Measurements from ENCODE around the gene LRRFIP1.

LRRFIP1 gene

DNA sequence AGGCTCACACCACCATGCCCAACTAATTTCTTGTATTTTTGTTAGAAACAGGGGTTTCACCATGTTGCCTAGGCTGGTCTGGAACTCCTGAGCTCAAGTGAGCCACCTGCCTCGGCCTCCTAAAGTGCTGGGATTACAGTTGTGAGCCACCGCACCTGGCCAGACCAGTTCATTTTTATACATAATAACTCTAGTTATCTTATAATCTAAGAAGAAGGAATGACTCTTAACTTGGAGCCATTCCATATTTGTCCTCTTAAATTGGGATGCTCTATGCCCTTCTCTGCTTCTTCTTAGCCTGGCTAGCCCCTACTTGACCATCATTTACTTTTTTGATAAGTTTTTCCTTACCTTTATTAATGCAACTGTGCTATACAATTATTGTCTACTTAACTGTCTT, 174.1 kb downstream of the LRRFIP1 start:
- H3K9ac ChIP-seq (ENCODE audit: low read depth, low read length), result no peak overlapping the region
- H3K36me3 ChIP-seq (ENCODE audit: insufficient read depth, low read length), result no peaks in the 10 kb centered on the region
- ATAC-seq (ENCODE audit: insufficient read depth, low read depth) (no peak), DNase-seq (no peak)
- TF ChIP-seq, protein P1, sequence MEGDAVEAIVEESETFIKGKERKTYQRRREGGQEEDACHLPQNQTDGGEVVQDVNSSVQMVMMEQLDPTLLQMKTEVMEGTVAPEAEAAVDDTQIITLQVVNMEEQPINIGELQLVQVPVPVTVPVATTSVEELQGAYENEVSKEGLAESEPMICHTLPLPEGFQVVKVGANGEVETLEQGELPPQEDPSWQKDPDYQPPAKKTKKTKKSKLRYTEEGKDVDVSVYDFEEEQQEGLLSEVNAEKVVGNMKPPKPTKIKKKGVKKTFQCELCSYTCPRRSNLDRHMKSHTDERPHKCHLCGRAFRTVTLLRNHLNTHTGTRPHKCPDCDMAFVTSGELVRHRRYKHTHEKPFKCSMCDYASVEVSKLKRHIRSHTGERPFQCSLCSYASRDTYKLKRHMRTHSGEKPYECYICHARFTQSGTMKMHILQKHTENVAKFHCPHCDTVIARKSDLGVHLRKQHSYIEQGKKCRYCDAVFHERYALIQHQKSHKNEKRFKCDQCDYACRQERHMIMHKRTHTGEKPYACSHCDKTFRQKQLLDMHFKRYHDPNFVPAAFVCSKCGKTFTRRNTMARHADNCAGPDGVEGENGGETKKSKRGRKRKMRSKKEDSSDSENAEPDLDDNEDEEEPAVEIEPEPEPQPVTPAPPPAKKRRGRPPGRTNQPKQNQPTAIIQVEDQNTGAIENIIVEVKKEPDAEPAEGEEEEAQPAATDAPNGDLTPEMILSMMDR (IDR thresholded peaks at IDR 0.05; ENCODE audit: borderline replicate concordance, extremely low read depth, low read length, poor library complexity, severe bottlenecking), result no peak
- no peak for TF ChIP-seq EZH2 (IDR thresholded peaks at IDR 0.05; ENCODE audit: borderline replicate concordance, low read depth, low read length, severe bottlenecking)
- H2AFZ ChIP-seq (ENCODE audit: low read depth, low read length), result no peak overlapping the region
- no peak overlapping the region for H3K4me2 ChIP-seq (ENCODE audit: insufficient read depth, low read length)
- H3K4me3 ChIP-seq (ENCODE audit: low read depth in 1 of 2, low read length in 2 of 2), result no peak overlapping the region
- H3K9me3 ChIP-seq (ENCODE audit: insufficient read depth, low read length, severe bottlenecking), result no peaks in the 10 kb centered on the region
- no peaks in the 10 kb centered on the region for H3K79me2 ChIP-seq (ENCODE audit: insufficient read depth, low read length)
- H4K20me1 ChIP-seq (ENCODE audit: insufficient read depth, low read length), result no peaks in the 10 kb centered on the region
- H3K27me3 ChIP-seq (ENCODE audit: insufficient read depth, low read length, poor library complexity), result no peaks in the 10 kb centered on the region
- no peaks in the 10 kb centered on the region for H3K4me1 ChIP-seq (ENCODE audit: insufficient read depth, low read length)
- H3K27ac ChIP-seq (ENCODE audit: low read length), result no peak overlapping the region

DNA sequence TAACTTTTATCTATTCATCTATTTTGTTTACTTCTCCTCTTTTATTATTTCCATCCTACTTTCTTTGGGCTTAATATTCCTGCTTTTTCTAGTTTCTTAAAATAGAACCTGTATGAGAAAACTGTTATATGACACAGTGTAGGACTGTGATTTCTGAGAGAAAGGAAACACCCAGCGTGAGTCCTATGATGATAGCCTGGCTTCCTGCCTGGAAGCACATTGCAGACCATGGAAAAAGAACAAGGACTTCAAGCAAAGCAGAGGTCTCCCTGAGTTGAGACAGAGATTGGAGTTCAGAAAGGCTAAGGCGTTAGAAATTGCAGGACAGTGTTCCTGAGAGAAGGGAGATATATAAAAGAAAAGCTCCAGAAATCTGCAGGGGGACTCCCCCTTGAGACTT, 178.9 kb downstream of the LRRFIP1 start:
- Histone ChIP-seq H3K27me3 (ENCODE audit: insufficient read depth, low read length, poor library complexity) (peaks cover 19% of the 10 kb centered on the region), H3K4me2 (ENCODE audit: insufficient read depth, low read length) (no peak overlapping the region), H3K36me3 (ENCODE audit: insufficient read depth, low read length) (no peaks in the 10 kb centered on the region), H3K4me1 (ENCODE audit: insufficient read depth, low read length) (no peaks in the 10 kb centered on the region), H3K9ac (ENCODE audit: low read depth, low read length) (no peak overlapping the region), H3K4me3 (ENCODE audit: low read depth in 1 of 2, low read length in 2 of 2) (no peak overlapping the region), H4K20me1 (ENCODE audit: insufficient read depth, low read length) (no peaks in the 10 kb centered on the region), H3K27ac (ENCODE audit: low read length) (no peak overlapping the region), H3K9me3 (ENCODE audit: insufficient read depth, low read length, severe bottlenecking) (no peaks in the 10 kb centered on the region), H3K79me2 (ENCODE audit: insufficient read depth, low read length) (no peaks in the 10 kb centered on the region), H2AFZ (ENCODE audit: low read depth, low read length) (no peak overlapping the region)
- TF ChIP-seq, protein P1 (IDR thresholded peaks at IDR 0.05; ENCODE audit: borderline replicate concordance, extremely low read depth, low read length, poor library complexity, severe bottlenecking), result no peak
- TF ChIP-seq EZH2 (IDR thresholded peaks at IDR 0.05; ENCODE audit: borderline replicate concordance, low read depth, low read length, severe bottlenecking), result no peak
- ATAC-seq (ENCODE audit: insufficient read depth, low read depth), result no peak
- no peak for DNase-seq

DNA sequence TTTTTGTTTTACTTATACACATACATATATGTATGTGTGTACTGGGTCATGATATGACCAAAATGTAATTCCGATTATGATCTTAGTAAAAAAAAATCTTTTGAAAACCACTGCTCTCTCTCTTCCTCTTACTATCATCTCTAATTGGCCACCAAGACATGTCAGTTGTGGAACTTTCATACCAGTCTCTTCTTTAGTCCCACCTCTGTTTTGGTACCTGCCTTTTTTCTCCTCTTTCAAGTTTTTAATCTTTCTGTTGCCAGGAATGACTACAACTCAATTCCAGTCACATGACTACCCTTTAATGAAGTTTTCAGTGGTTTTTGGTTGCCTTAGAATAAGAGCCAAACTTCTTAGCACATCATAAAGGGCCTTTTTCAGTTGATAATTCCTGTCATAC, 188.2 kb downstream of the LRRFIP1 start:
- DNase-seq (no peak), ATAC-seq (ENCODE audit: insufficient read depth, low read depth) (no peak)
- H3K4me2 ChIP-seq (ENCODE audit: insufficient read depth, low read length), result no peak overlapping the region

More for the DNA sequence above, 188.2 kb downstream of the LRRFIP1 start:
- peaks cover 14% of the 10 kb centered on the region for H3K27me3 ChIP-seq (ENCODE audit: insufficient read depth, low read length, poor library complexity)
- no peak for TF ChIP-seq EZH2 (IDR thresholded peaks at IDR 0.05; ENCODE audit: borderline replicate concordance, low read depth, low read length, severe bottlenecking)
- TF ChIP-seq, protein P1 (IDR thresholded peaks at IDR 0.05; ENCODE audit: borderline replicate concordance, extremely low read depth, low read length, poor library complexity, severe bottlenecking), result no peak
- H3K9ac ChIP-seq (ENCODE audit: low read depth, low read length), result no peak overlapping the region
- H3K4me1 ChIP-seq (ENCODE audit: insufficient read depth, low read length), result no peaks in the 10 kb centered on the region
- no peak overlapping the region for H3K4me3 ChIP-seq (ENCODE audit: low read depth in 1 of 2, low read length in 2 of 2)
- no peak overlapping the region for H3K27ac ChIP-seq (ENCODE audit: low read length)
- no peaks in the 10 kb centered on the region for H3K36me3 ChIP-seq (ENCODE audit: insufficient read depth, low read length)
- H3K9me3 ChIP-seq (ENCODE audit: insufficient read depth, low read length, severe bottlenecking), result no peaks in the 10 kb centered on the region
- H2AFZ ChIP-seq (ENCODE audit: low read depth, low read length), result no peak overlapping the region
- H3K79me2 ChIP-seq (ENCODE audit: insufficient read depth, low read length), result no peaks in the 10 kb centered on the region
- no peaks in the 10 kb centered on the region for H4K20me1 ChIP-seq (ENCODE audit: insufficient read depth, low read length)
